Esophagus muscularis mucosa (tissue), 3 donors: ENCODE data around the gene NNAT.

Experiments
- POLR2A ChIP-seq: fragments of 450-650 bp; IDR thresholded peaks from one replicate; pipeline ENCODE4 v1.6.1; 2017; ENCODE audit warnings: antibody characterized with exemption, moderate library complexity, mild to moderate bottlenecking, low read depth
- TF ChIP-seq, protein P1 (sequence below), 3 experiments: fragments of 200-600 bp in 2 of 3; fragments of 450-650 bp in 1 of 3; sonication (generic) in 2 of 3; IDR thresholded peaks; one replicate each; pipeline ENCODE4 v1.5.1; 2017 to 2019; ENCODE audit warnings: antibody characterized with exemption in 3 of 3, mild to moderate bottlenecking in 2 of 3, moderate library complexity in 1 of 3

DNA sequence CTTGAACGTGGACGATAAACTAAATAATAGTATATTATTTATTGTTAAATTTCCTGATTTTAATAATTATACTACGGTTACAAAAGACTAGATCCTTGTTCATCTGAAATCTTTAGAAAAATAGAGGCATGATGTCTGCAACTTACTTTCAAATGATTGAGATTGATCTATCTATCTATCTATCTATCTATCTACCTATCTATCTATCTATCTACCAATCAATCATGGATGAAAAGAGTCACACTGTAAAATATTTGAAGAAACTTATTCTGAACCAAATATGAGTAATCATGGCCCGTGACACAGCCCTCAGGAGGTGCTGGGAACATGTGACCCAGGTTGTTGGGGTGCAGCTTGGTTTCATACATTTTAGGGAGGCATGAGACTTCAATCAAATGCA is 18.4 kb downstream of the NNAT start:
- TF ChIP-seq POLR2A = no peak
- TF ChIP-seq, protein P1, sequence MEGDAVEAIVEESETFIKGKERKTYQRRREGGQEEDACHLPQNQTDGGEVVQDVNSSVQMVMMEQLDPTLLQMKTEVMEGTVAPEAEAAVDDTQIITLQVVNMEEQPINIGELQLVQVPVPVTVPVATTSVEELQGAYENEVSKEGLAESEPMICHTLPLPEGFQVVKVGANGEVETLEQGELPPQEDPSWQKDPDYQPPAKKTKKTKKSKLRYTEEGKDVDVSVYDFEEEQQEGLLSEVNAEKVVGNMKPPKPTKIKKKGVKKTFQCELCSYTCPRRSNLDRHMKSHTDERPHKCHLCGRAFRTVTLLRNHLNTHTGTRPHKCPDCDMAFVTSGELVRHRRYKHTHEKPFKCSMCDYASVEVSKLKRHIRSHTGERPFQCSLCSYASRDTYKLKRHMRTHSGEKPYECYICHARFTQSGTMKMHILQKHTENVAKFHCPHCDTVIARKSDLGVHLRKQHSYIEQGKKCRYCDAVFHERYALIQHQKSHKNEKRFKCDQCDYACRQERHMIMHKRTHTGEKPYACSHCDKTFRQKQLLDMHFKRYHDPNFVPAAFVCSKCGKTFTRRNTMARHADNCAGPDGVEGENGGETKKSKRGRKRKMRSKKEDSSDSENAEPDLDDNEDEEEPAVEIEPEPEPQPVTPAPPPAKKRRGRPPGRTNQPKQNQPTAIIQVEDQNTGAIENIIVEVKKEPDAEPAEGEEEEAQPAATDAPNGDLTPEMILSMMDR (IDR thresholded peaks at IDR 0.05) = no peak
